Endothelial cell of umbilical vein (primary cell): ENCODE data around the gene MORN3. TPM values are rescaled to one million over a fixed set of nuclear protein-coding genes. Genes with fewer than 3 reads are reported as not detected.
"Not testable (repeated sequence)": the region's sequence is repeated elsewhere in the genome, so short reads cannot be mapped to it uniquely, and the experiment has no call there.

Experiments
- BruUV-seq: library from RNA; stranded (reverse); fragments of 400-500 nt; replicated peaks from 2 replicates; lab custom pipeline; 2021; lab: Mats Ljungman, UMichigan
- CTCF ChIA-PET: fragments of 300-600, 350-600 bp; sonication (Branson Sonifier 250); formaldehyde crosslinking; loops from one replicate; lab custom pipeline; 2021; ENCODE audit warnings: antibody characterized with exemption, inconsistent platforms; lab: Charles Lee
- POLR2A ChIA-PET: fragments of 300-600, 350-600 bp; sonication (Branson Sonifier 250); formaldehyde crosslinking; loops from one replicate; lab custom pipeline; 2021; ENCODE audit warnings: antibody characterized with exemption, inconsistent platforms; lab: Charles Lee
- DNase-seq: peaks from one replicate; pipeline ENCODE4 v3.0.0-alpha.2; 2011; ENCODE audit warnings: low read depth, low spot score
- FAIRE-seq: peaks from 2 replicates; lab custom pipeline; 2011; peaks lifted over from hg19 to GRCh38; lab: Jason Lieb, UNC
- H2AFZ ChIP-seq: 2 replicates; pipeline ENCODE4 v1.6.0; 2012; ENCODE audit warnings: low read depth, low read length, control low read depth, inconsistent platforms
- H3K27ac ChIP-seq: 2 replicates; pipeline ENCODE4 v1.5.1; 2011; ENCODE audit warnings: low read depth, mild to moderate bottlenecking, control low read depth, low read length, moderate library complexity; ENCODE audit not compliant: insufficient read depth
- H3K27me3 ChIP-seq, 2 experiments: 2 replicates each; pipeline versions ENCODE4 v1.6.0 to v1.6.1; 2011; ENCODE audit warnings: low read length in 2 of 2, mixed read lengths in 1 of 2; ENCODE audit not compliant: control insufficient read depth in 2 of 2, insufficient read depth in 2 of 2
- H3K36me3 ChIP-seq, 2 experiments: 2 replicates in 1 of 2; 3 replicates in 1 of 2; pipeline ENCODE4 v1.5.1; 2011; ENCODE audit warnings: low read length in 2 of 2, mild to moderate bottlenecking in 1 of 2, moderate library complexity in 1 of 2; ENCODE audit not compliant: control insufficient read depth in 2 of 2, insufficient read depth in 2 of 2; ENCODE audit errors: extremely low read depth in 1 of 2
- H3K4me1 ChIP-seq: 3 replicates; pipeline ENCODE4 v1.5.1; 2011; ENCODE audit warnings: mild to moderate bottlenecking, low read length; ENCODE audit not compliant: control insufficient read depth, insufficient read depth; ENCODE audit errors: extremely low read depth
- H3K4me2 ChIP-seq: 2 replicates; pipeline ENCODE4 v1.6.1; 2011; ENCODE audit warnings: low read length, control low read depth, mixed read lengths; ENCODE audit not compliant: insufficient read depth
- H3K4me3 ChIP-seq, 3 experiments: fragments of 200-600 bp in 1 of 3; sonication (generic), shearing (Covaris generic) in 1 of 3; replicated peaks in 1 of 3; 2 replicates each; pipeline ENCODE4 v1.5.1; 2011 to 2016; ENCODE audit warnings: control low read depth in 3 of 3, low read length in 3 of 3, mild to moderate bottlenecking in 2 of 3, inconsistent platforms in 1 of 3, low read depth in 1 of 3, moderate library complexity in 1 of 3; ENCODE audit not compliant: insufficient read depth in 1 of 3
- H3K79me2 ChIP-seq: 2 replicates; pipeline ENCODE4 v1.6.0; 2012; ENCODE audit warnings: low read length, inconsistent platforms; ENCODE audit not compliant: control insufficient read depth, insufficient read depth
- H3K9ac ChIP-seq: replicated peaks from 2 replicates; pipeline ENCODE3; 2011; ENCODE audit warnings: low read length, control low read depth; ENCODE audit not compliant: insufficient read depth; ENCODE audit errors: extremely low read depth
- H3K9me1 ChIP-seq: replicated peaks from 3 replicates; pipeline ENCODE4 v1.6.0; 2011; ENCODE audit warnings: mild to moderate bottlenecking, low read length; ENCODE audit not compliant: control insufficient read depth, insufficient read depth; ENCODE audit errors: extremely low read depth
- H3K9me3 ChIP-seq: replicated peaks from 2 replicates; pipeline ENCODE4 v1.5.1; 2012; ENCODE audit warnings: low read length, inconsistent platforms; ENCODE audit not compliant: control insufficient read depth, insufficient read depth
- H4K20me1 ChIP-seq: replicated peaks from 2 replicates; pipeline ENCODE3; 2011; ENCODE audit warnings: mild to moderate bottlenecking, low read length; ENCODE audit not compliant: control insufficient read depth, insufficient read depth; ENCODE audit errors: extremely low read depth
- EZH2 ChIP-seq: IDR thresholded peaks from 2 replicates; pipeline ENCODE4 v1.6.1; 2012; ENCODE audit warnings: borderline replicate concordance, low read depth, mild to moderate bottlenecking, moderate library complexity, low read length, inconsistent platforms; ENCODE audit not compliant: severe bottlenecking
- FOS ChIP-seq: IDR thresholded peaks from 2 replicates; pipeline ENCODE4 v1.6.1; 2011; ENCODE audit warnings: mild to moderate bottlenecking, low read length, moderate library complexity, borderline replicate concordance; ENCODE audit not compliant: insufficient read depth
- GATA2 ChIP-seq: IDR thresholded peaks from 2 replicates; pipeline ENCODE4 v1.7.0; 2011; ENCODE audit warnings: low read depth, mild to moderate bottlenecking, moderate library complexity, mixed read lengths, low read length; ENCODE audit not compliant: insufficient read length, insufficient read depth
- JUN ChIP-seq: IDR thresholded peaks from 2 replicates; pipeline ENCODE4 v1.6.1; 2011; ENCODE audit warnings: borderline replicate concordance, low read depth; ENCODE audit not compliant: insufficient read length, insufficient read depth
- MAX ChIP-seq: IDR thresholded peaks from 2 replicates; pipeline ENCODE4 v1.6.1; 2011; ENCODE audit not compliant: insufficient read depth, insufficient read length
- MYC ChIP-seq: IDR thresholded peaks from one replicate; pipeline ENCODE4 v1.6.1; 2011; ENCODE audit warnings: mild to moderate bottlenecking, low read depth, low read length
- POLR2A ChIP-seq: IDR thresholded peaks from 2 replicates; pipeline ENCODE4 v1.6.1; 2012; ENCODE audit warnings: low read depth, mild to moderate bottlenecking, control low read depth, low read length
- POLR2AphosphoS5 ChIP-seq: IDR thresholded peaks from 2 replicates; pipeline ENCODE4 v1.6.1; 2012; ENCODE audit warnings: low read depth, mild to moderate bottlenecking, control low read depth, low read length, moderate library complexity; ENCODE audit not compliant: insufficient read depth
- dilution Hi-C: fragments of 300-500 bp; cut with MboI; formaldehyde crosslinking; loops from one replicate; pipeline ENCODE4 v1.15.0; 2019; ENCODE audit warnings: low sequenced_read_pairs; ENCODE audit not compliant: extremely low pct_ligation_motif_present
- intact Hi-C: fragments of 100-400 bp; cut with micrococcal nuclease; formaldehyde crosslinking; loops from one replicate; pipeline ENCODE4 v1.10.0; 2022
- polyA plus RNA-seq, 4 experiments: library from polyadenylated mRNA; depleted of rRNA in 3 of 4; stranded (reverse) in 3 of 4; unstranded in 1 of 4; fragments of >200 nt; gene quantifications; 2 replicates each; pipeline versions ENCODE4 v1.2.1 to v1.2.3, GENCODE V29; 2011 to 2012; ENCODE audit warnings: missing spikeins in 1 of 4
- total RNA-seq: library from RNA; stranded (reverse); gene quantifications from 2 replicates; pipeline ENCODE4 v1.2.3, GENCODE V29; 2021
- TF ChIP-seq, protein P1 (sequence below), 2 donors: IDR thresholded peaks; 1 replicate in 1 of 2; 2 replicates in 1 of 2; pipeline ENCODE4 v1.5.1; 2011; ENCODE audit warnings: low read length in 2 of 2, mild to moderate bottlenecking in 2 of 2, moderate library complexity in 2 of 2, control low read depth in 1 of 2, inconsistent platforms in 1 of 2, low read depth in 1 of 2; ENCODE audit not compliant: insufficient read depth in 1 of 2; ENCODE audit errors: extremely low read depth in 1 of 2

Gene MORN3
- total and polyA plus RNA-seq, 2 donors (not counting 3 experiments of a cell fraction or from before 2014, with no cell fraction given), result 0.66 to 0.73 TPM

GRCh38 chr12:121701667-121702277 is 32.3 kb upstream of the MORN3 start:
- H4K20me1 ChIP-seq, result no peaks in the 10 kb centered on the region
- no peak overlapping the region for H2AFZ ChIP-seq
- no TSS peak for BruUV-seq
- intact Hi-C loops (no loop called here), dilution Hi-C loops (no loop called here)
- POLR2A ChIA-PET, result interaction anchor here (0.5 kb wide), 1 partner anchor 122 kb away, joined by 9 read pairs; no protein-coding TSS in a partner anchor
- DNase-seq (no peak), FAIRE-seq (no peak)
- no peak overlapping the region for H3K4me2 ChIP-seq
- no peaks in the 10 kb centered on the region for H3K36me3 ChIP-seq
- no peak overlapping the region for H3K27ac ChIP-seq
- H3K9me3 ChIP-seq, result no peaks in the 10 kb centered on the region
- no peaks in the 10 kb centered on the region for H3K4me1 ChIP-seq
- H3K4me3 ChIP-seq, result no peak overlapping the region
- H3K9ac ChIP-seq, result no peak overlapping the region
- no peaks in the 10 kb centered on the region for H3K9me1 ChIP-seq
- CTCF ChIA-PET, result interaction anchor here (0.7 to 5.4 kb wide), 4 partner anchors 73 to 149 kb away, joined by 3 to 33 read pairs (median 6); partner anchors contain the start of gene RHOF
- H3K79me2 ChIP-seq, result no peaks in the 10 kb centered on the region
- H3K27me3 ChIP-seq, result peaks cover 2 to 5% of the 10 kb centered on the region in 2 experiments
- no peak for TF ChIP-seq MYC
- TF ChIP-seq JUN, result no peak
- TF ChIP-seq POLR2AphosphoS5, result no peak
- TF ChIP-seq POLR2A, result no peak
- TF ChIP-seq GATA2, result no peak
- TF ChIP-seq EZH2, result no peak
- TF ChIP-seq MAX, result no peak
- TF ChIP-seq, protein P1, sequence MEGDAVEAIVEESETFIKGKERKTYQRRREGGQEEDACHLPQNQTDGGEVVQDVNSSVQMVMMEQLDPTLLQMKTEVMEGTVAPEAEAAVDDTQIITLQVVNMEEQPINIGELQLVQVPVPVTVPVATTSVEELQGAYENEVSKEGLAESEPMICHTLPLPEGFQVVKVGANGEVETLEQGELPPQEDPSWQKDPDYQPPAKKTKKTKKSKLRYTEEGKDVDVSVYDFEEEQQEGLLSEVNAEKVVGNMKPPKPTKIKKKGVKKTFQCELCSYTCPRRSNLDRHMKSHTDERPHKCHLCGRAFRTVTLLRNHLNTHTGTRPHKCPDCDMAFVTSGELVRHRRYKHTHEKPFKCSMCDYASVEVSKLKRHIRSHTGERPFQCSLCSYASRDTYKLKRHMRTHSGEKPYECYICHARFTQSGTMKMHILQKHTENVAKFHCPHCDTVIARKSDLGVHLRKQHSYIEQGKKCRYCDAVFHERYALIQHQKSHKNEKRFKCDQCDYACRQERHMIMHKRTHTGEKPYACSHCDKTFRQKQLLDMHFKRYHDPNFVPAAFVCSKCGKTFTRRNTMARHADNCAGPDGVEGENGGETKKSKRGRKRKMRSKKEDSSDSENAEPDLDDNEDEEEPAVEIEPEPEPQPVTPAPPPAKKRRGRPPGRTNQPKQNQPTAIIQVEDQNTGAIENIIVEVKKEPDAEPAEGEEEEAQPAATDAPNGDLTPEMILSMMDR (IDR thresholded peaks at IDR 0.05; ENCODE audit: extremely low read depth in 1 of 2, insufficient read depth in 1 of 2, low read depth in 1 of 2, low read length in 2 of 2), result no peak
- no peak for TF ChIP-seq FOS

DNA sequence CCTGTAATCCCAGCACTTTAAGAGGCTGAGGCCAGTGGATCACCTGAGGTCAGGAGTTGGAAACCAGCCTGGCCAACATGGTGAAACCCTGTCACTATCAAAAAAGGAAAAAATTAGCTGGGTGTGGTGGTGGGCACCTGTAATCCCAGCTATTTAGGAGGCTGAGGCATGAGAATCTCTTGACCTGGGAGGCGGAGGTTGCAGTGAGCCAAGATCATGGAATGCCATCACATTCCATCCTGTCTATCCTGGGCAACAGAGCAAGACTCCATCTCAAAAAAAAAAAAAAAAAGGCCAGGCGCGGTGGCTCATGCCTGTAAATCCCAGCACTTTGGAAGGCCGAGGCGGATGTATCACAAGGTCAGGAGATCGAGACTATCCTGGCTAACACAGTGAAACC is 28.4 kb upstream of the MORN3 start:
- H3K9me3 ChIP-seq, FAIRE-seq, H4K20me1 ChIP-seq, H3K4me2 ChIP-seq, dilution Hi-C loops, H3K9ac ChIP-seq, H3K36me3 ChIP-seq, H3K4me1 ChIP-seq, H3K4me3 ChIP-seq, BruUV-seq, DNase-seq, H3K27me3 ChIP-seq, H2AFZ ChIP-seq, H3K9me1 ChIP-seq, H3K27ac ChIP-seq, H3K79me2 ChIP-seq, POLR2A ChIA-PET: not testable (repeated sequence)
- CTCF ChIA-PET, result interaction anchor here (0.9 to 5.4 kb wide), 4 partner anchors 63 to 114 kb away, joined by 4 to 33 read pairs (median 10); partner anchors contain the start of gene RHOF
- intact Hi-C loops, result loop anchor here (1.0 kb wide), 4 partner anchors 75 to 191 kb away; no protein-coding TSS in a partner anchor
